ENCODE measurements around the gene AGK.

The AGK gene, protein sequence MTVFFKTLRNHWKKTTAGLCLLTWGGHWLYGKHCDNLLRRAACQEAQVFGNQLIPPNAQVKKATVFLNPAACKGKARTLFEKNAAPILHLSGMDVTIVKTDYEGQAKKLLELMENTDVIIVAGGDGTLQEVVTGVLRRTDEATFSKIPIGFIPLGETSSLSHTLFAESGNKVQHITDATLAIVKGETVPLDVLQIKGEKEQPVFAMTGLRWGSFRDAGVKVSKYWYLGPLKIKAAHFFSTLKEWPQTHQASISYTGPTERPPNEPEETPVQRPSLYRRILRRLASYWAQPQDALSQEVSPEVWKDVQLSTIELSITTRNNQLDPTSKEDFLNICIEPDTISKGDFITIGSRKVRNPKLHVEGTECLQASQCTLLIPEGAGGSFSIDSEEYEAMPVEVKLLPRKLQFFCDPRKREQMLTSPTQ

DNA sequence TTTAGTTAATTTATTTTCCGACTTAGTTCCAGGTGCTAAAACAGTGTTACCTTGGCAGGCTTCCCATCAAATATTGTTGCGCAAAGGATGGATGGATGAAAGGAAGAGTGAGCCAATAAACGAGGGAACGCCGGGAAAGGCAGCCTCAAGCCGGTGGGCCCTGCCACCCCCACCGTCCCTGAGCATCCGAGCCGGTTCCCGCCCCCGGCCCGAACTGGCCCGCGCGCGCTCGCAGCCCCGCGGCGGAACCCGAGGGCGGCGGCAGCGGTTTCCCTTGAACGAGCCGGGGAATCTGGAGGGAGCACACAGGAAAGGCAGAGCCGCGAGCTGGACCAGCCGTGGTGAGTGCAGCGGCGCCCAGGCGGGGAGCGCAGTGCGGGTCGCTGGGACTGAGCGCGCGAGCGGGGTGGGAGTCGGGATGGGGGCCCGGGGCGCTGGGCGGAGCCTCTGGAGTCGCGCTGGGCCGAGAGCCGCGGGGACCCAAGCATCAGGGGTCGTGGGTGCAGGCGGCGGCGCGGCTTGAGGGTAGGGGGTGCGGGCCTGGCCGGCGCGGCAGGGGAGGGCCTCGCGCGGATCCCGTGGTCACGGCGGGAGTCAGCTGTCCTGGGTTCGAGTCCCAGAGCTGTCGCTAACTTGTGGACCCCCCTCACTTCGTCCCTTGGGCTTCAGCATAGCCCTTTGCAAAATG lies at the start of gene AGK:
AGK (plus strand) TSS at position 317 of the 688 bp plus-strand sequence. CDS start 4,057 bp downstream, outside the sequence.
- in situ Hi-C loops (cut with MboI; ENCODE audit: low sequenced_read_pairs) = no loop called here

DNA sequence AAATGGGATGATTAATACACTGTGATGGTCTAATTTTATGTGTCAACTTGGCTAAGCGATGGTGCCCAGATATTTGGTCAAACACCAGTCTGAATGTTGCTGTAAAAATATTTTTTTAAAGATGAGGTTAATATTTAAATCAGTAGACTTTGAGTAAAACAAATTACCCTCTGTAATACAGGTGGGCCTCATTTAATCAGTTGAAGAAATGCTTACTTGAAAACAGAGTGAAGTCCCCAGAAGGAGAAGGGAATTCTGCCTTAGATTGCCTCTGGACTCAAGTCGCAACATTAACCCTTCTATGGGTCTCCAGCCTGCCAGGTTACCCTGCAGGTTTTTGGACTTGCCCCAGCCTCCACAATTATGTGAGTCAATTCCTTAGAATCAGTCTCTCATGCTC lies 49.8 kb upstream of the AGK start:
- in situ Hi-C loops (cut with MboI; ENCODE audit: low sequenced_read_pairs) = no loop called here

DNA sequence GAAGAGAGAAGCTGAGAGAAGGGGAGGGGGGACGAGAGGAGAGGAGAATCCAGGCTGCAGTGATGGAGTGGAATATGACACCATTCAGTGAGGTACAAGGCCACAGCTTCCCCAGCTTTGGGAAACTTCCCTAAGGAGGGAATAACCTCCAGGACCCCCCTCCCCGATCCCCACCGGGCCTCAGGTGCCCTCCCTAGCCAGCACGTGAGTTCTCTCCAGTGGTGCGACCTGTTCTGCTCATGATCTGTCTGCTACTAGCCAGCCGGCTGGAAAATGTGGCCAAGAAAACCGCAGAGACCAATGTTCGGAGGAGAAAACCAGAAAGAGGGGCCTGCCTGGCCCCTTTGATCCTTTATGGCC lies 39.9 kb upstream of the AGK start:
- in situ Hi-C loops (cut with MboI; ENCODE audit: low sequenced_read_pairs) = no loop called here

DNA sequence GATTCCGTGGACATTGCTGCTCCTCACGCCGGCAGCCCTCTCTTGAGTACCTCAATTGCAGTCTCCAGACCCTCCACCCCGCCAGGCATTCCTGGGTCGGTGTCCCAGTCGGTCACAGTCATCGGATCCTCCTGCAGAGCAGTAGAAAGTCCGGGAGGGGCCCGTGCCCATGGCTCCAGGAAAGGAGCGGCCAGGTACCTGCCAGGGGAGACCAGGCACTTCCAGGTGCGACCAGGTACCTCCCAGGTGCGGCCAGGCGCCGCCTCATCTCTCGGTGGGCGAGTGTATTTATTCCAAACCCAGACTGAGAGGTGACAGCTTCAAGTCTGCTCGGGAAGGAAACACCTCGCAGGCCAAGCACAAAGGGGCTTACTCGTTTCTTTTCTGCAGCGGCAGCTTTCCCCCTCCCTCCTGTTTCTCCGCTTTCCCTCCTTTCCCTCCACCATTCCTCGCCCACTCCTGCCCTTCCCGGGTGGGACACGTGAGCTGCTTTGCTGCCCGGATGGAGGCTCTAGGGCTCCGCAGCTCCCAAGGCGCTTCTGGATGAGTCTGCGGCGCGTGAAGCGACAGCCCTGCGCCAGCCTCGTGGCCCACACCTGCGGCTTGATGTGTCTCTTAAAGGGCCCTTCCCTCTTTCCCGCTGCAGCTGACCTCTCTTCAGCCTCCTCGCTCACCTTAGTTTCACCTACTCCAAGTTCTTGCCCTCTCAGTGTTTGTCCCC lies 39.4 kb upstream of the AGK start:
- in situ Hi-C loops (cut with MboI; ENCODE audit: low sequenced_read_pairs) = no loop called here

DNA sequence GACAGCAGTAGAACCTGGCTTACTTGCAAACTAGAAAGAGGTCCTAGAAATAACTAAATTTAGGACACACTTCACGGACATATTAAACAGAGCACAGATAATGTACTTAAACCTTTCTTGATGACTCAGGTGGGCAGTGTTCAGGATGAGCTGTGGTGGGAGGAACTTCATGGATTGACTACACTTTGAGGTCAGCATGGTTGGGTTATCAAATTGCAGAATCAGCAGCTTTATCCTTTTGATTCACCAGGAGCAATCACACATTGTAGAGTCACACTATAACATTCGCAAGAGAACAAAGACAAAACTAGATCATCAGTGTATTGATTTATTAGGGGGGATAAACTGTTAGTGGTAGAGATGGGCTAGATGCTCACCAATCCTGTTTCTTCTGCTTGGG lies 38.6 kb upstream of the AGK start:
- in situ Hi-C loops (cut with MboI; ENCODE audit: low sequenced_read_pairs) = no loop called here

DNA sequence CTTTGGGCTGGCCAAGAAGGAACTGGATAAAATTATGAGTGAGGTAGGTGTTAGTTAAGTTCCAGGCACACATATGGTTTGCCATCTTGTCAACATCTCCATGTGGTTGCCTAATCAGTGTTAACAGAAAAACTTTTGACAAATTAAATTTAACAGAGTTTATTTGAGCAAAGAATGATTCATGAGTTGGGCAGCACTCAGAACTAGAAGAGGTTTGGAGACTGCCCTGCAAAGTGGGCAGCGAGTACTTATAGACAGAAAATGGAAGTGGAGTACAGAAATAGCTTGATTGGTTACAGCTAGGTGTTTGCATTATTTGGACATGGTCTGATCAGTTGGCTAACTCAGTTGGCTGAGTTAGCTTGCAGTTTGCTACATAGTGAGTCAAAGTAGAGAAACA lies 37.5 kb upstream of the AGK start:
- in situ Hi-C loops (cut with MboI; ENCODE audit: low sequenced_read_pairs) = no loop called here

DNA sequence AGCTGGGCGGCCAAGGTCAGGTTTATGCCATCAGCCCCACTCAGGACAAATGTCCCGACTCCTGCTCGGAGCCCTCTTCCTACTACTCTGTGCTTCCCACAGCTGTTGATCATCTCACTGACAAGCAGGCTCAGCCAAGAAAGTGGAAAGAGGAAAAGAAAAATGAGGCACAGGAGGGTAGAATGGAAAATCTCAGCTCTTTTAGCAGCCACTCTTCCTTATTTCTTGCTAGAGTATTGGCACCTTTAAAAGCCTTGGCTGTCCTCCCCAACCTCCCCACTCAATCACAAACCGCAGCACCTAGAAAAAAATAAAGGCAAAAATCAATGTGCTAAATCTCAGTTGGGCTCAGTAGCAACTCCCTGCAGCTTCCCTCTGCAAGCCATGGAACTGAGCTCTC lies 35.3 kb upstream of the AGK start:
- in situ Hi-C loops (cut with MboI; ENCODE audit: low sequenced_read_pairs) = no loop called here

DNA sequence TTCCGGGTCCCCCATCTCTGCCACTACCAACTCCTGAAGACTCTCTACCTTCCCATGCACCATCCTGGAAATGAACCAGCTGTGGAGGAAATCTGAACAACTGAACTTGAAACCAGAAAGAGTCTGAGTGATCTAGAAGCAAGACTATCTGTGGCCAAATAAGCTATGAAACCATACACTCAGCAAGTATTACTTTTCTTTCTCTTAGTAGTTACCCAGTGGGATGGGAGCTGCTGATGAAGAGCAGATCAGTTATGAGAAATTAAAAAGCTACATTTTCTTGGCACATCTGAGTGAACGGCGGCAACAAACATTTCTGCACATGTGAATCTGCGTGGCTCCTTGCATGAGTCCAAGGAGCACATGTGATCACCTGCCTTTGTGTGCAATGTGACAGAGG lies 31.6 kb upstream of the AGK start:
- in situ Hi-C loops (cut with MboI; ENCODE audit: low sequenced_read_pairs) = no loop called here

DNA sequence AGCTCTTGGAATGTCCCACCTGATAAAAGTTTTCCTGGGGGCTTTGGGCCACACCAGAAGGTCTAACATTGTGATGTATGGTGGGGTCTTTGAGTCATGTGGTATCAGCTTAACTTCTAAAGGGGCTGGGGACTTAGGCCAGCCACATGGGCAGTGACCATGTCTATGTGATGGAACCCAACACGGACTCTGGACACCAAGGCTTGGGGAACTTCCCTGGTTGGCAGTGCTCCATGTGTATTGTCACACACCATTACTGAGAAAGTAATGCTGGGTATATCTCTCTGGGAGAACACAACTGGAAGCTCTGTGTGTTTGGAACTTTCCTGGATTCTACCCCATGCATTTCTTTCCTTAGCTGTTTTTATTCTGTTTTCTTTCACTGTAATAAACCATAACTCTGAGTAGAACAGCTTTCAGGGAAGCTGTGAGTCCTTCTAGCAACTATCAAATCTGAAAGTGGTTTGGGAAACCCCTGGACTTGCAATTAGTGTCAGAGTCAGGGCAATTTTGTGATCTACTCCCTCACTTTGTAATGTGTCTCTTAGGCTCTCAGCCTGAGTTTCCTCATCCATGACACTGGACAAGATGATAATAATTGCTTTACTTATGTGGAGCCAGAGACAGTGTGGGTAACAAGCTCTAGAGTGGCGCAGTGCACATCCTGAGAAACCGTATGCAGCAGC lies 28.4 kb upstream of the AGK start:
- in situ Hi-C loops (cut with MboI; ENCODE audit: low sequenced_read_pairs) = no loop called here

DNA sequence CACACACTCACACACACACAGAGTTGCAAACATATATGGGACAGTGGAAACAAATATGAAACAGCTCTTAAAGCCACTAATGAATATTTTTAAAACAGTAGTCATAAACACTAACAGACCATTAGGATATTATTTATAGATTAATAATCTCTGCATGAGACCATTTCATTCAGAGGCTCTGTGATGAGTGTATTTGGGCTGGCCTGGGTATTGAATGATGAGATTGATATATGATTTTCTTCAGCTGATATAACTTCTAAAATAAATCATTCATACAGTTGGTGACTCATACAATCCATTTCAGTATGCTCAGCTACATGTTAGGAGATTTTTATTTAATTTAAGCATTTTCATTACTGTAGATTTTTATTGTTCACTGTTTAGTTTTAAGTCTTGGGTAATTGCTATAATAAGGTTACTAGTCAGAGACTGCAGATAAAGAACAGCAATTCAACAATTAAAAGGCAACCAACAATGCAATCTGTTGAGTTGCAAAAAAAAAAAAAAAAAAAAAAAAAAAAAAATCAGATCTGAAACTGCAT lies 25.2 kb upstream of the AGK start:
- in situ Hi-C loops (cut with MboI; ENCODE audit: low sequenced_read_pairs) = no loop called here

DNA sequence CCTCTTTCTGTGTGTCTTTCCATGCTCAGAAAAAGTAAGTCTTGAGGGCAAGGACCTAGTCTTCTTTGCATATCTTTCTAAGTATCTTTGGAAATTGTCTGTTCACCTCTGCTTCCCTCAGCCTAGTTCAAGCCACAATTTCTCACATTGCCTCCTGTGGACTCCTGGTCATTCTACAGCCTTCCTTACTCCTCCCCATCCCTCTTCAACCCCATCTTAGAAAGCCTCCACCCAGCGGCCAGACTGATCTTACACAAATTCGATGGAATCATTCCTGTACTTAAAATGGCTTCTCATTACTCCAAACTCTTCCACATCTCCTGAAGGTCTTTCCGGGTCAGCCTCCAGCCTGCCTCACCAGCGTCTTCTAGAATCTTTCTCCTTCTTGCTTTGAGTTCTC lies 24.1 kb upstream of the AGK start:
- in situ Hi-C loops (cut with MboI; ENCODE audit: low sequenced_read_pairs) = no loop called here

DNA sequence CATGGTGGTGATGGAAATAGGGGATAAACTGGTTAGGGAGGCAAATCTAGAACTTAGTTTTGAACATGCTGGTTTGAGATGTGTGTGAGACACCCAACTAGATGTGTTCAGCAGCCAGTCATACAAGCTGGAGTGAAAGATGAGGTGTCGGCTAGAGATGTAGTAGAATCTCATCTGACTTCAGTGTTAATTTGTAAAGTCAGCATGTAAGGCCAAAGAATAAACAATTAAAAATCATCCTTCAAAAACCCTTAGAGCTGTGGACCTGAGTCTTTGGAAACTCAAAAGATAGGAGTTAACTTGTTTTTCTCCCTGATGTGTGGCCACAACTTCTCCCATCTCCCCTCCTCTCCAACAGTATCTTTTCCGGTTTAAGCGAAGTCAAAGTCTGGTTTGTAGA lies 22.8 kb upstream of the AGK start:
- in situ Hi-C loops (cut with MboI; ENCODE audit: low sequenced_read_pairs) = no loop called here

DNA sequence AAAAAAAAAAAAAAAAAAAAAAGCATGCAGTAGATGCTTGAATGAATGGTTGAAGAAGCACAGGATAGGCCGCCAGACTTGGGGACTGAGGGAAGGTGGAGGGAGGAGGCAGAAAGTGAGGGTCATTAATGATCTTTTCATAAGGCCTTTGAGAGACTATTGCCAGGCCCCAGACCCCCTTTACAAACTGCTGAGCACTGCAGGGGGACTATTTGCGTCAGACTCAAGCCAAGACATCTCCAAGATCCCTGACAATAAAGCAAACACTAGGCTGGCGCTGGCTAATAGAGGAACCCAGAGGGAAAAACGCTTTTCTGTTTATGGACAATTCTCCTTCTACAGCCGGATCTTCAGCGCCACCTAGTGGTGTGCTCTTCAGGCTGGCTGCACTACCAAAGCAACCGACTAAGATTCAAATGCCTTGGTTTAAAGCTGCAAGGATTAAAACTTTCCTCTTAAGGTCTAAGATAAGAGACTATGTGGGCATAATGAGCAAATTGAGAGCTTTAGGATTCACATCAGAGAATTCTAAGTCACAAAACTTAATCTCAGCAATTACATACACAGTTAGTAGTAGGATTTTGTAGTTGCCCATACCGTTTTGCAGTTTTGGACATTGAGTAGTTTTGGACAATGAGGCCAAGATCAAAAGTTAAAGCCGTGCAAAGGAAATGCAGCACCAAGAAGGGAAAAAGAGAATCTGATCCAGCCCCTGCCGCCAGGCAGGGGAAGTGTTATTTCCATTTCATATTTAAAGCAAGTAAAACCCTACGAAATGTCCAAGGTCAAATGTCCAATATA lies 17.9 kb upstream of the AGK start:
- in situ Hi-C loops (cut with MboI; ENCODE audit: low sequenced_read_pairs) = no loop called here

DNA sequence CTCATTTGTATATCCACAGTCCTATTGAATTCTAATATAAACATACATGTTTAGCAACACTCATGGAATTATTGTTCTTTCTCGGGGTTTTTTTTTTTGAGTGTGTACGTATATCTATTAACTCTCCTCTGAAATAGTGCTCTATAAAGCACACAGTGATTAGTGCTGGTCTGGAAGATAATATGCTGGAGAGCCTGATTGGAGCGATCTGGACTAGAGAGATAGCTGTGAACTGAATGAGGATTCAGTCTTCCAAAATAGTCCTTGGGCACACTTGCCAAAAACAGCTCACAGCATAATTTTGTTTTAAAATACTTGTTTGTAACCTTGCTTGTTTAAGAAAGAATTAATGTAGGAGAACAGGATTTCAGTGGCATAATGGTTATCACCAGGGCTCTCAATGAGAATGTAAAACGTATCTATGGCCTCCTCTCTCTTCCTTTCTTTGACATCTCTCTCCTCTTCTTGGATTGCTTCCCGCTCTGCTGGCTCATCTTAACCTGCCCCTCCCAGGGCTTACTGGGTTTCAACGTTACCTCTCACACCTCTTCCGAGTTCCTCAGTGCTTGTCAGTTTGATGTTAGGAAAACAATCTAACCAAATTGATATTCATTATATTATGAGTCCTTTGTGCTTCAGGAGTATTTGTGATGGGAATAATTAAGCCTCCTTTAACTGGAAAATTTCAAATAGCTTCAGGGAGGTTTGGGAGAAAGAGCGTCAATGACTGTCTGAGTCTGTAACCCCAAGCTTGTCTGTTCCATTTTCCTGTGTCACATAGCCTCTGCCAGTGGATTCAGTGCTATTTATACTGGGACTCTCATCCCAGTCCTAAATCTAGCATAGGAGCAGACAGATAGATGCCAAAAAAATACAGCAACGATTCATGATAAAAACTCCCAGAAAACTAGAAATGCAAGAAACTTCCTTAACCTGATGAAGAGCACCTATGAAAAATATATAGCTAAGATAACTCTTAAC lies 16.2 kb upstream of the AGK start:
- in situ Hi-C loops (cut with MboI; ENCODE audit: low sequenced_read_pairs) = no loop called here

DNA sequence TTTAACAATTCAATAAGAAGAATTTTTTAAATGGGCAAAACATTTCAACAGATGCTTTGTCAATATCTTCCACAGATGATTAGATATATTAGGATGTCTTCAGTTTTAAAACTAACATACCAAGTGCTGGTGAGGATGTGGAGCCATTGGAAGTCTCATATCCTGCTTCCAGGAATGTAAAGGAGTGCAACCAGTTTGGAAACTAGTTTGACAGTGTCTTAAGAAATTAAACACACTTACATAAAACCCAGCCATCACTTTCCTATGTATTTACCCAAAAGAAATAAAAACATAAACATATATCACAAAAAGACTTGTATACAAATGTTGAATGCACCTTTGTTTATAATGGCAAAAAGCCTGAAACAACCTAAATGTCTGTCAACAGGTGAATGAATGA lies 13.3 kb upstream of the AGK start:
- in situ Hi-C loops (cut with MboI; ENCODE audit: low sequenced_read_pairs) = no loop called here

DNA sequence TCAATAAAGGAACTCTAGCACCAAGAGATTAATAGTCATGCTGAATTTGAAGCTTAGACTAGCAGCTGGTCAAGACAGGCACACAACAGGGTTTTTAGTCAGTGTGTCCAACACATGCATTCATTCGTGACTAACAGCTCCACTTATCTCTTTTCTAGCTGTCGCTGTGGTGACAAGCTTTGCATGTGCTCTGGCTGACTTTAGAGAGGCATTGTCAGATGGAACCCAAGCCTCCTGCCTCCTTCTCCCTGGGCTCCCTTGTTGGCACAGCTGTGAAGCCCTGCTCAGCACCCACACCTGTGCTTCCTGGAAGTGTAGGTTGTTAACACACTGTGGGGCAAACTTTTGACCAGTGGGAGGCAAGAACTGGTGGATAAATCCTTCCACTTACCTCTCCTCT lies 9.8 kb upstream of the AGK start:
- in situ Hi-C loops (cut with MboI; ENCODE audit: low sequenced_read_pairs) = no loop called here

DNA sequence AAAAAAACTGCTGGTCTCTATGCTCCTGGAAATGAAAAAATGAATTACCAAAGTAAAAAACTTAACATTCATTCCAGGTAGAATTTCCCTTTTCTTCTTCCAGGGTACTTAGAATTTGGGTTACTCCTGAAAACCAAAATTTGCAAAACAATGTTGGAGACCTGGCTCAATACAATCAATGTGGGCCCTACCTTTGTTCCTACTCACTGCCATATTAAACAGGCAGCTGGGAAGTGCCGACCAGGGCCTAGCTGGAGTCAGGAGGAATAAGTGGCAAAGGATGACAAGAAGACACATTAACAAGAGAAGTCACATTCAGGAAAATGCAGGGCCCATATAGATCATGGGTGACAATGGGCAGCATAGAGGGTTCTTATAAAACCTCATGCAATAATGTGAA lies 6.4 kb upstream of the AGK start:
- in situ Hi-C loops (cut with MboI; ENCODE audit: low sequenced_read_pairs) = no loop called here

DNA sequence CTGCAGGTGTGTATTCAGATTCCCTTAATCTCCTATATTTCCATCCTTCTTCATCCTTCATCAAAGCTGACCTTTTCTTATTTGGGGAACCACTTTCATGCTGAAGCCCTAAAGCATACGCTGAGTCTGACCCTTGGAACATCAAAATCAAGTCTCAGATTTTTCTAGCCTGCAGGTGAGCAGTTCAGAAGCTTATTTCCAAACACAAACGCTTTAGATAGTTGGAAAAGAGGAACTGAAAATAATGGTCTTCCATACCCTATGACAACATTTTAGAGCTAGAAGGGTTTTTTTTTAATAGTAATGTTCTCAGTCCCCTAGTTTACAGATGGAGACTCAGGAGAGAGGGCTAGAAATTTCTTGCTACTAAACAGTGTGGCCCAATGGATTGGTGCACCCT lies 1.6 kb upstream of the AGK start:
- in situ Hi-C loops (cut with MboI; ENCODE audit: low sequenced_read_pairs) = no loop called here

All from hTERT RPE-1 (cell line).